Measurements from ENCODE around the gene CFB.

The CFB gene

DNA sequence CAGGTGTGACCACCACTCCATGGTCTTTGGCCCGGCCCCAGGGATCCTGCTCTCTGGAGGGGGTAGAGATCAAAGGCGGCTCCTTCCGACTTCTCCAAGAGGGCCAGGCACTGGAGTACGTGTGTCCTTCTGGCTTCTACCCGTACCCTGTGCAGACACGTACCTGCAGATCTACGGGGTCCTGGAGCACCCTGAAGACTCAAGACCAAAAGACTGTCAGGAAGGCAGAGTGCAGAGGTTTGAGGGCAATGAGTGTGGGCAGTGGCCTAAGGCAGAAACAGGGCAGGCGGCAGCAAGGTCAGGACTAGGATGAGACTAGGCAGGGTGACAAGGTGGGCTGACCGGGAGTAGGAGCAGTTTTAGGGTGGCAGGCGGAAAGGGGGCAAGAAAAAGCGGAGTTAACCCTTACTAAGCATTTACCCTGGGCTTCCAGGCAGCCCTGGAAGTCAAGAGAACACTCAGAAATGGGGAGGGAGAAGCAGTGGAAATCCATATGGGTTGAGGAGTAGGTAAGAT lies 533 bp downstream of the CFB start:
- Histone ChIP-seq H3K27ac (peak overlapping the region in 18 of 21 experiments; percentile 25 to 92 (median 84)), H3K4me3 (peak overlapping the region in 3 of 7 experiments; percentile 0 to 26 (median 23))

- H3K4me3 ChIP-seq, result no peak overlapping the region
- H3K27ac ChIP-seq, result peak overlapping the region in 9 of 21 experiments; percentile 16 to 92 (median 85)
Observed at GRCh38 chr6:31947070-31947675, 1.3 kb downstream of the CFB start.

DNA sequence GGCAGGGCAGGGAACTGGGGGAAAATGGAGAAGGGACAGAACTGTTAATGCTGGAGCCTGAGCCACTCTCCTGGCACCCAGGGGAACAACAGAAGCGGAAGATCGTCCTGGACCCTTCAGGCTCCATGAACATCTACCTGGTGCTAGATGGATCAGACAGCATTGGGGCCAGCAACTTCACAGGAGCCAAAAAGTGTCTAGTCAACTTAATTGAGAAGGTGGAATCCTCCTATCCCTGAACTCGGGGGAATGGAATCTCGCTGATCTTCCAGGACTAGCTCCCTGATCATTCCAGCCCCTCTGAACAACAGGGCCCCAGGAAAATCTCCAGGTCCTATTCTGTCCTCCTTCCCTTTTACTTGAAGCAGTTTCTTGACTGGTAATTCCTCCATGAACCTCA lies 2.0 kb downstream of the CFB start:
- Histone ChIP-seq H3K27ac (peak overlapping the region in 3 of 21 experiments; percentile 1 to 45 (median 16)), H3K4me3 (no peak overlapping the region)

- H3K27ac ChIP-seq, result peak overlapping the region in 2 of 21 experiments; percentile 38 to 45
- H3K4me3 ChIP-seq, result no peak overlapping the region
Observed at GRCh38 chr6:31948306-31948705, 2.4 kb downstream of the CFB start.

DNA sequence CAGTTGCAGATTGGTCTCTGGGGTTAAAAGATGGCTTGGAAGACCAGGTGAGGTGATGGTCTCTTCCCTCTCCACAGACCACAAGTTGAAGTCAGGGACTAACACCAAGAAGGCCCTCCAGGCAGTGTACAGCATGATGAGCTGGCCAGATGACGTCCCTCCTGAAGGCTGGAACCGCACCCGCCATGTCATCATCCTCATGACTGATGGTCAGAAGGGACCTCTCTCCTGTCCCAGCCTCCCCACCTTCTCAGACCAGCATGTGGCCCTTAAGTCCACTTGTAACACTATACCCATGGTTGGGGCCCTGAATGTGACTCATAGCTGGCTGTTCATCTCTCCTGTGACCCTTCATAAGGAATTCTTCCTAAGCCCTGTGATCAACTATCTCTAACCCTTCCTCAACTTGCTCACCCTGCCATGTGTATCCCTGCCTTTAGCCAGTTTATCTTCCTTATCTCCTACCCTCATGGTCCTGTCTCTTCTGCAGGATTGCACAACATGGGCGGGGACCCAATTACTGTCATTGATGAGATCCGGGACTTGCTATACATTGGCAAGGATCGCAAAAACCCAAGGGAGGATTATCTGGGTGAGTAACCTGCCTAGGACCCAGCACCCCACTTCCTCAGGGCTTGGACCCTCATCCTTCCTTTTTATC lies 3.0 kb downstream of the CFB start:
- no peak overlapping the region for H3K4me3 ChIP-seq
- H3K27ac ChIP-seq, result peak overlapping the region in 2 of 21 experiments; percentile 35 to 38

- no peak overlapping the region for H3K27ac ChIP-seq
- no peak overlapping the region for H3K4me3 ChIP-seq
Observed at GRCh38 chr6:31949926-31950548, 4.1 kb downstream of the CFB start.

- Histone ChIP-seq H3K4me3 (no peak overlapping the region), H3K27ac (peak overlapping the region in 4 of 21 experiments; percentile 7 to 41 (median 25))
Observed at GRCh38 chr6:31952140-31952805, 6.4 kb downstream of the CFB start.

DNA sequence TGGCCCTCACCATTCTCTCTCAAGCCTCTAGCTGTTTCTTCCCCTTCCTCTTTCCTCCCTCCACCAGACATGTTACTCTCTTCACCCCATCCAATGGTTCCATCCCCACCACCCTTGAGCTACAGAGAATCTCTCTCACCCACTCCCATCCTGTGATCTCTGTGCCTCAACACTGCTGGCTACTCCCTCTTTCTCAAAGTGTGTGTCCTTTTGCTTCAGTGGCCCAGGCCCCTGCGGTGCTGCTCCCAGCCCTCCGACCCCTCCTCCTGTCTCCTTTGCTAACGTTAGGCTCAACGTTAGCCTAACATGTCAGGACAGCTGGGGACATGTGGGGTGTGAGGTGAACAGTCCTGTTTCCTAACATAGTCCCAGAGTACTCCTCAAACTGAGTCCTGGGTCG lies 7.0 kb downstream of the CFB start:
- no peak overlapping the region for H3K4me3 ChIP-seq

GRCh38 chr6:31954511-31954910 lies 8.6 kb downstream of the CFB start:
- Histone ChIP-seq H3K4me3 (no peak overlapping the region), H3K27ac (no peak overlapping the region)

More for the DNA sequence above, 7.0 kb downstream of the CFB start:
- peak overlapping the region in 4 of 21 experiments; percentile 7 to 41 (median 18) for H3K27ac ChIP-seq

DNA sequence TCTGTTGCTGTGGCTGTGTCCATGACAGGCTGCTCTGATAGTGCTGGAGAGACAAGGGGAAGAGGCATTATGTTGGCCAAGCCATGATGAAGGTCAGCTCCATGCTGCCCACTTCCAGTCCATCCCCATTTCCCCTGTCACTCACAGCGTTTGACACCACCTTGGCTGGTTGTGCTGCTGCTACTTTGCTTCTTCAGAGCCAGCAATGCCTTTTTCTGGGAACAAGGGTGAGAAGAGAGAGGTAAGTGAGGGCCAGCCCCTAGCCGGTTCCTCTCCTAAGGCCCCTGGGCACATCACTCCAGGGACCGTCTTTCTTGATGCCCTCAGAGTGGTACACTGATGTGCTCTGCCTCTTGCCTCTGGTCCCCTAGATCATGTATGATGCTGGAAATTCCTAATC lies 10.9 kb downstream of the CFB start:
- no peak overlapping the region for H3K4me3 ChIP-seq
- no peak overlapping the region for H3K27ac ChIP-seq

DNA sequence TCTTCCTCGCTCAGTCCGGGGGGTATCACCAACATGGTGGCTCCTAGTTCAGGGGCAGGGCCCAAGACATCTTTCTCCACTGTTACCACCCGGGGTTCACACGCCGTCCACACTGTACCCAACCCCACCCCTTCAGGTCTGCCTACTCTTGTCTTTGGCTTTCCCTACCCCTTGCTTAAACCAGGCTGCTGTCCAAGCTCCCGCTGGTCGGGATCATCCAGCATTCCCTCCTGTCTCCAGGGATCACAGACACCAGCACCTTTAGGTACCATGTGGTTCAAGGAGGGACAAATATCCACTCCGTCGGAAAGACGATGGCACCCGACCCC lies 12.5 kb downstream of the CFB start:
- Histone ChIP-seq H3K27ac (peak overlapping the region in 20 of 21 experiments; percentile 63 to 97 (median 86)), H3K4me3 (peak overlapping the region; percentile 54 to 96 (median 66))

DNA sequence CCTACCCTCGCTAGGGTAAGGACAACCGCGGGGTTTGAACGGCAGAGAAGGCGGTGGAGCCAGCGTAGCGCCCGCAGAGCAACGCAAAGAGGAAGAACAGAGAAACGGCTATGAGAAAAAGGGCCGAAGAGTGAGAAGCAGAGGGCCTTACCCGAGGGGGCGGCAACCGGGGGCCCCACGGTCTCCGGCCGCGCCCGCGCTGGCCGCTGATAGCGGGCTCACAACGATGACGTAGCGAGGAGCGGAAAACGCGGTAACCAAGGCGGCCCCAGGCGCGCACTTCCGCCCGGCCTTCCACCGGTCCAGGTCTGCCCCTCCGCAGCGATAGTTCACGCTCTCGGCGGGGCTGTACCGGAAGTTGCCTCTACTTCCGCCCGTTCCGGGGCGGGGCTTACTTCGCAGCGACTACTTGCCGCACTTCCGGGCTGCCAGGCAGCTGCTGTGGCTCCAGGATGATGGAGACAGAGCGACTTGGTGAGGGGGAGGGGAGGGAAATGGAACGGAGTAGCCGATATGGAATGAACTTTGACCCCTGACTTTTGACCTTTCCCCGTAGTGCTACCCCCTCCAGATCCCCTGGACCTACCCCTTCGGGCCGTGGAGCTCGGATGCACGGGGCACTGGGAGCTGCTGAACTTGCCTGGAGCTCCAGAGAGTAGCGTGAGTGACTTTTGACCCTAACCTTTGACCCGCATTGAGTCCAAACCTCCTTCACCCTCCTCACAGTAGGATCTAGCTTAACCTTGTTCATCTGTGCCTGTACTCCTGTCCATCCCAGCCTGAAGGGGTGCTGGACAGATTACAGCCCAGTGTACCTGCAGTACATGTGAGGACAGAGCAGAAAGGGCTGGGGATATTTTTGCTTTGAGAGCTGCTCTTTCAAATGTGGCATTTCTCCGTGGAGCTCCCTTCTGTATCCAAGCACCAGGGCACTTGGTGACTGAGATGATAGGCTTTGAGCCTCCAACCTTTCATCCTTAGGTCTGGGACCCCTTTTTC lies 13.1 kb downstream of the CFB start, which contains the start of the genes NELFE and SKIC2:
Gene NELFE (minus strand): TSS at position 231 of the 999 bp plus-strand sequence. CDS start 525 bp downstream, outside the sequence.
Gene SKIC2 (plus strand): TSS at position 435 of the 999 bp plus-strand sequence. CDS start 18 bp downstream, at position 453.
- Histone ChIP-seq H3K4me3 (peak within 1 kb of the TSS; percentile 54 to 96 (median 66)), H3K27ac (peak within 1 kb of the TSS in 20 of 21 experiments; percentile 63 to 97 (median 86))

GRCh38 chr6:31961616-31962015 lies 15.7 kb downstream of the CFB start:
- Histone ChIP-seq H3K4me3 (no peak overlapping the region), H3K27ac (no peak overlapping the region)

DNA sequence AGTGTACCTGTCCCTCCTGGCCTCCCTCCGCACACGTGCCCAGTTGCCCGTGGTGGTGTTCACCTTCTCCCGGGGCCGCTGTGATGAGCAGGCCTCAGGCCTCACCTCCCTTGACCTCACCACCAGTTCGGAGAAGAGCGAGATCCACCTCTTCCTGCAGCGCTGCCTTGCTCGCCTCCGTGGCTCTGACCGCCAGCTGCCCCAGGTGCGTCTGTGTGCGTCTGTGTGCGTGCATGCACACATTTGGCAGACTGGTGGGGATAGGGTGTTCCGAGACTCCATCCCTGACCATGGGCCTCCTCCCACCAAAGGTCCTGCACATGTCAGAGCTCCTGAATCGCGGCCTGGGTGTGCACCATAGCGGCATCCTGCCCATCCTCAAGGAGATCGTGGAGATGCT lies 18.0 kb downstream of the CFB start:
- H3K4me3 ChIP-seq, result no peak overlapping the region
- H3K27ac ChIP-seq, result no peak overlapping the region

- Histone ChIP-seq H3K27ac (no peak overlapping the region), H3K4me3 (no peak overlapping the region)
Observed at GRCh38 chr6:31965700-31966099, 19.8 kb downstream of the CFB start.

GRCh38 chr6:31966506-31966905 lies 20.6 kb downstream of the CFB start:
- Histone ChIP-seq H3K27ac (no peak overlapping the region), H3K4me3 (no peak overlapping the region)

DNA sequence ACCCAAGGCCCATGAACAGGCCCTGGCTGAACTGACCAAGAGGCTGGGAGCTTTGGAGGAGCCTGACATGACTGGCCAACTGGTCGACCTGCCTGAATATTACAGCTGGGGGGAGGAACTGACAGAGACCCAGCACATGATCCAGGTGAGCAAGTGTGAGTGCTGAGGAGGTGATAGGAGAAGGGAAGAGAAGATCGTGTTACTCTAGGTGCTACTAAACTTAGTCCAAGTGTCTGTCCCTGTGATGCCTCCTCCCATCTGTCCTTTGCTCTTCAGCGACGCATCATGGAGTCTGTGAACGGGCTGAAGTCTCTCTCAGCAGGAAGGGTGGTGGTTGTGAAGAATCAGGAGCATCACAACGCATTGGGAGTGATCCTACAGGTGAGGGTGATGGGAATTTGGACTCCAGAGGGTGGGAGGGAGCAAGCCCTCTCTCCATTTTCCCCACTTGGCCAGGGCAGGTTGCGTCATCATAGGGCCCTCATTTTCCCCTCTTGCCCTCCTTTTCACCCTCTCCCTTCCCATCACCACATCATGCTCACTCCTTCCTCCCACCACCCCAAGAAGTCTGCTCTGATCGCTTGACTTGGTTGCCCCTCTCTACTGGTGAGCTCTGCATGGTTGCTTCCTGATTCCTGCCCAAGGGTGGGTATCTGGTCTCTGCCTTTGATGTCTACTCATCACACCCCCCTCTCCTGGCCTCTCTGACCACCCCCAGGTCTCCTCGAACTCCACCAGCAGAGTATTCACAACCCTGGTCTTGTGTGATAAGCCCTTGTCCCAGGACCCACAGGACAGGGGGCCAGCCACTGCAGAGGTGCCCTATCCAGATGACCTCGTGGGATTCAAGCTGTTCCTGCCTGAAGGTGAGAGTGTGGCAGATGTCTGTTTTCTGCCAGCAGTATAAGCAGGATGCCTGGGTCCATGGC lies 21.4 kb downstream of the CFB start:
- no peak overlapping the region for H3K27ac ChIP-seq
- no peak overlapping the region for H3K4me3 ChIP-seq

GRCh38 chr6:31967926-31968320 lies 22.0 kb downstream of the CFB start:
- Histone ChIP-seq H3K27ac (no peak overlapping the region), H3K4me3 (no peak overlapping the region)

Data from skin epidermis (tissue), 12 donors.